ENCODE data around the gene TMEM144. TPM values are rescaled to one million over a fixed set of nuclear protein-coding genes. Genes with fewer than 3 reads are reported as not detected.

Gene TMEM144
- total RNA-seq, 4 donors from 2014 or later = 3.4 to 12.8 (median 9.5) TPM

DNA sequence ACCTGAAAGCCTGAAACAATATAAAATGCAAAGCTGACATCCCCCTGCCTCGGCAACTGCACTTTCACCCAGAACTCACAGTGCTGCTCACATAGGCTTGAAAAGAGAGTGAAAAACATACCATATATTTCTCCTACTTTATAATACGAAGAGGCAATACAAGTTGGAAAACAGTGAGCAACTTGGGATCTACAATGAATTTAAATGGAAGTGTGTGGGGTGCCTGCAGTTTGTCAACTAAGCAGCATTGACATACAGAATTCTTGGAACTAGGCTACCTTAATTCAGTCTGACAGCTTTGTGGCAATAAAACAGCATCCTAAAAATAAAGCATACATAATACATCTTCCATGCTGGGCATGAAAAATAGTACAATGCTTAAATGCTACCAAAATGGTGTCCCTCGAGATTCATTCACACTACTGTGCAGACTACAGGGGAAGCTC lies 45.5 kb upstream of the TMEM144 start:
- no peaks in the 10 kb centered on the region for H3K9me3 ChIP-seq
- no peak for DNase-seq
- H3K36me3 ChIP-seq = no peaks in the 10 kb centered on the region
- TF ChIP-seq CTCF (IDR thresholded peaks at IDR 0.05) (no peak), POLR2A (IDR thresholded peaks at IDR 0.05) (no peak)
- H3K4me1 ChIP-seq = peaks cover 0 to 22% (median 0%) of the 10 kb centered on the region in 3 donors
- peak overlapping the region in 2 of 4 donors; percentile 12 to 15 for H3K27ac ChIP-seq
- 37 to 47% methylated on average over 3 of the region's 3 CpGs for WGBS, 2 donors
- peak overlapping the region in 1 of 4 donors; percentile 43 for H3K4me3 ChIP-seq
- H3K27me3 ChIP-seq = peaks cover 0 to 4% (median 0%) of the 10 kb centered on the region in 4 donors
- intact Hi-C loops (cut with DNase I) = no loop called here

DNA sequence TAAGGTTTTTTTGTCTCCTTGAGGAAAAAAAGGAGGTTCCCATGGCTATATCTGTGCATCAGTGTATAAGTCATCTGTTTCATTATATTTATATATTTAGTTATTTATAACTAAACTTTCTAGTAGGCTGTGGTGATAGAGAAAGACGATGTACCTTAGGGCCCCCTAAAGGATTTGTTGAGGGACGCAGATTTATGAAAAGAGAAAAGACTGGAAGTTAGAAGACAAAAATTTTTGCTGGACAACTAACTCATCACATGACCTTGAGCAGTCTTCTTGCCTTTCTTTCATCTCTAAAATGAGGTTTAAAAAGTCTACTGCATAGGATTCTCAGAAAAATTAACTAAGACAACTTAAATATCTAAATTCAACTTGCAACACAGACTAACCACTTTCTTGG lies 43.6 kb upstream of the TMEM144 start:
- peak overlapping the region in 2 of 4 donors; percentile 50 to 68 for H3K4me3 ChIP-seq
- peaks cover 0 to 32% (median 0%) of the 10 kb centered on the region in 3 donors for H3K4me1 ChIP-seq
- TF ChIP-seq POLR2A (IDR thresholded peaks at IDR 0.05) = no peak
- no peak for DNase-seq
- intact Hi-C loops (cut with DNase I) = no loop called here
- no peaks in the 10 kb centered on the region for H3K36me3 ChIP-seq
- H3K27ac ChIP-seq = peak overlapping the region in 1 of 4 donors; percentile 22
- no peaks in the 10 kb centered on the region for H3K9me3 ChIP-seq
- WGBS, 2 donors = 46 to 56% methylated on average over 2 of the region's 2 CpGs
- peaks cover 0 to 4% (median 0%) of the 10 kb centered on the region in 4 donors for H3K27me3 ChIP-seq

- no peak for TF ChIP-seq POLR2A (IDR thresholded peaks at IDR 0.05)
- no peak for TF ChIP-seq CTCF (IDR thresholded peaks at IDR 0.05)
- WGBS, 2 donors = 68 to 73% methylated on average over 5 of the region's 5 CpGs
- Histone ChIP-seq H3K4me3 (peak overlapping the region in 3 of 4 donors; percentile 45 to 68 (median 50)), H3K27me3 (peaks cover 0 to 4% (median 0%) of the 10 kb centered on the region in 4 donors), H3K27ac (peak overlapping the region in 3 of 4 donors; percentile 78 to 88 (median 79)), H3K9me3 (no peaks in the 10 kb centered on the region), H3K4me1 (peaks cover 0 to 40% (median 7%) of the 10 kb centered on the region in 3 donors), H3K36me3 (no peaks in the 10 kb centered on the region)
- DNase-seq = no peak
- intact Hi-C loops (cut with DNase I) = no loop called here
These were observed 41.7 kb upstream of the TMEM144 start for GRCh38 chr4:158168606-158169005.

DNA sequence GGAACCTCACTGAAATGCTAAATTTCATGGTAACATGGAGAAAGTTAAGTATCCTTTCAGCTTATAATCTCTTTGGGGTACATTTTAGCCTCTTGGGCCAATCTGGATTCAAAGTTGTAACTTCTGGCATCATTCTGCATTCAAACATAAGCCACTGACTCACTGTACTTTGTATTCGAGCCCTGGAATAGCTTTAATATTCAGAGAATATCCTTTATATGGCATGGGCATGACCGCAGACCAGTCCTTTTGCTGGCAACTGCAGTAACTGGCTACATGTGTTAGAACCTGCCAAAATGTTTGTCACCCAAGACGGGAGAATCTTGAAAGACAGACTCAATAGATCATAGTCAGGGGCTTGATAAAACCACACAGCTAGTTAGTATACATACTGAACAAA lies 40.8 kb upstream of the TMEM144 start:
- no peaks in the 10 kb centered on the region for H3K27me3 ChIP-seq
- no peak for DNase-seq
- H3K4me1 ChIP-seq = peaks cover 0 to 40% (median 7%) of the 10 kb centered on the region in 3 donors
- no peaks in the 10 kb centered on the region for H3K36me3 ChIP-seq
- WGBS, 2 donors = 22 to 28% methylated on average over 3 of the region's 3 CpGs
- no peaks in the 10 kb centered on the region for H3K9me3 ChIP-seq
- peak overlapping the region; percentile 8 to 68 (median 48) for H3K4me3 ChIP-seq
- H3K27ac ChIP-seq = peak overlapping the region in 3 of 4 donors; percentile 78 to 88 (median 79)
- TF ChIP-seq POLR2A (IDR thresholded peaks at IDR 0.05) (no peak), CTCF (IDR thresholded peaks at IDR 0.05) (no peak)
- intact Hi-C loops (cut with DNase I) = no loop called here

- Histone ChIP-seq H3K27ac (peak overlapping the region; percentile 24 to 88 (median 78)), H3K27me3 (no peaks in the 10 kb centered on the region), H3K9me3 (no peaks in the 10 kb centered on the region), H3K36me3 (no peaks in the 10 kb centered on the region), H3K4me3 (peak overlapping the region; percentile 20 to 68 (median 48)), H3K4me1 (peaks cover 0 to 40% (median 7%) of the 10 kb centered on the region in 3 donors)
- intact Hi-C loops (cut with DNase I) = loop anchor here (5.0 kb wide), 1 partner anchor 178 kb away; no protein-coding TSS in a partner anchor
- TF ChIP-seq POLR2A (IDR thresholded peaks at IDR 0.05) = no peak
- no peak for TF ChIP-seq CTCF (IDR thresholded peaks at IDR 0.05)
- DNase-seq = no peak
- 39 to 55% methylated on average over 11 to 18 of the region's 18 CpGs for WGBS, 2 donors
These were observed 40.2 kb upstream of the TMEM144 start for GRCh38 chr4:158169931-158170690.
